Prostate gland (tissue), 2 donors: ENCODE measurements around the gene LMX1B.

Experiments
- POLR2A ChIP-seq: fragments of 450-650 bp; IDR thresholded peaks from one replicate; pipeline ENCODE4 v1.6.1; 2016; ENCODE audit warnings: antibody characterized with exemption, mild to moderate bottlenecking
- TF ChIP-seq, protein P1 (sequence below), 4 experiments: fragments of 200-600 bp in 2 of 4; fragments of 450-650 bp in 2 of 4; sonication (generic) in 2 of 4; IDR thresholded peaks; 1 replicate in 3 of 4; 2 replicates in 1 of 4; pipeline ENCODE4 v1.5.1; 2016 to 2019; ENCODE audit warnings: antibody characterized with exemption in 4 of 4, mild to moderate bottlenecking in 2 of 4, moderate library complexity in 2 of 4

DNA sequence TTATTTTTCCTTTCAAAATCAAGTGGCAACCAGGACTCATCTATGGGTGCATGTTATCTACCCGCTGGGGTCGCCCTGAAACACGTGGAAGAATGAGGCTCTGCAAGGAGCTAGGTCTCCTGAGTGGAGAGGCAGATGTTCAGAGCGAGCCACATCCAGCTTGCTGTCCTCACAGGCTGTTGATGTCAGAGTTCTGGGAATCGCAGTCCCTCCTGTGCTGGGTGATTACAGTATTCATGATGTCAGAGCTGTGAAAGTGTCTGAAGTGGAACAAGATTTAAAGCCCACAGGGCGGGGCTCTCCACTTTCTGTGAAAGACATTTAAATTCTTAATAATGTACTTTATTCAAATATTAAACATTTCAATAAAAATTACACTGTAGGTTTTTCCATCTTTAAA, 24.4 kb upstream of the LMX1B start:
- TF ChIP-seq, protein P1, sequence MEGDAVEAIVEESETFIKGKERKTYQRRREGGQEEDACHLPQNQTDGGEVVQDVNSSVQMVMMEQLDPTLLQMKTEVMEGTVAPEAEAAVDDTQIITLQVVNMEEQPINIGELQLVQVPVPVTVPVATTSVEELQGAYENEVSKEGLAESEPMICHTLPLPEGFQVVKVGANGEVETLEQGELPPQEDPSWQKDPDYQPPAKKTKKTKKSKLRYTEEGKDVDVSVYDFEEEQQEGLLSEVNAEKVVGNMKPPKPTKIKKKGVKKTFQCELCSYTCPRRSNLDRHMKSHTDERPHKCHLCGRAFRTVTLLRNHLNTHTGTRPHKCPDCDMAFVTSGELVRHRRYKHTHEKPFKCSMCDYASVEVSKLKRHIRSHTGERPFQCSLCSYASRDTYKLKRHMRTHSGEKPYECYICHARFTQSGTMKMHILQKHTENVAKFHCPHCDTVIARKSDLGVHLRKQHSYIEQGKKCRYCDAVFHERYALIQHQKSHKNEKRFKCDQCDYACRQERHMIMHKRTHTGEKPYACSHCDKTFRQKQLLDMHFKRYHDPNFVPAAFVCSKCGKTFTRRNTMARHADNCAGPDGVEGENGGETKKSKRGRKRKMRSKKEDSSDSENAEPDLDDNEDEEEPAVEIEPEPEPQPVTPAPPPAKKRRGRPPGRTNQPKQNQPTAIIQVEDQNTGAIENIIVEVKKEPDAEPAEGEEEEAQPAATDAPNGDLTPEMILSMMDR (IDR thresholded peaks at IDR 0.05): no peak
- no peak for TF ChIP-seq POLR2A
